ENCODE data around the gene UBQLN3.

UBQLN3 gene

DNA sequence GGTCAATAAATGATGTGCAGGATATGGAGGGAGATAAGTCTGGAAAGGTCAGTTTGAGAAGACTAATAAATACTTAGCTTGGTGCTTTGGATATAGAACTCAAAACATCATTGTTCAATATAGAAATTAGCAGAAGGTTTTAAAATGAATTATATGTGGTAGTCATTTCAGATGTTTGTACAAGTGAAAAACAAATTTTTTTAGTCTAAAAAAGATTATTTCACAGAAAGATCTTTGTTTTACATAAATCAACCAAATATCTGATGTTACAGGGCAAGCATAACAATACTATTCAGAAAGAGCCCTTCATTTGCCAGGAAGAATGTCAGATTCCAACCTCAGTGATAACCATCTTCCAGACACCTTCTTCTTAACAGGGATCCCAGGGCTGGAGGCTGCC is 21.4 kb downstream of the UBQLN3 start, which contains the start of gene OR52D1:
TSS of gene OR52D1 (plus strand) at position 301 of the 400 bp plus-strand sequence. CDS start at position 323, 22 bp downstream.
- Histone ChIP-seq H2BK120ac (ENCODE audit: low read depth, low read length) (no peak within 1 kb of the TSS), H2BK12ac (ENCODE audit: low read length in 2 of 2) (no peak within 1 kb of the TSS), H4K8ac (ENCODE audit: low read length) (no peak within 1 kb of the TSS), H3K4me1 (ENCODE audit: control insufficient read depth, insufficient read depth, low read depth, low read length) (no peaks in the 10 kb centered on the region), H3K23ac (ENCODE audit: low read length in 2 of 2) (no peak within 1 kb of the TSS), H3K36me3 (ENCODE audit: control insufficient read depth in 1 of 2, insufficient read depth in 2 of 2, low read depth in 1 of 2, low read length in 2 of 2) (no peaks in the 10 kb centered on the region), H2BK15ac (ENCODE audit: low read depth, poor library complexity, severe bottlenecking) (no peak within 1 kb of the TSS), H3K9ac (ENCODE audit: low read length) (no peak within 1 kb of the TSS), H3K79me1 (replicated peaks; ENCODE audit: low read length, poor library complexity, severe bottlenecking) (no peaks in the 10 kb centered on the region), H3K27ac (ENCODE audit: low read length, poor library complexity, severe bottlenecking) (no peak within 1 kb of the TSS), H2AK5ac (ENCODE audit: low read length, severe bottlenecking) (no peak within 1 kb of the TSS), H3K4ac (ENCODE audit: low read depth in 1 of 2, low read length in 2 of 2) (no peak within 1 kb of the TSS), H3K18ac (ENCODE audit: low read depth in 1 of 2, low read length in 2 of 2) (no peak within 1 kb of the TSS), H2AFZ (ENCODE audit: low read depth, low read length) (no peak within 1 kb of the TSS), H3K9me3 (ENCODE audit: control insufficient read depth, low read length) (no peaks in the 10 kb centered on the region), H4K91ac (ENCODE audit: low read length) (no peak within 1 kb of the TSS), H3K27me3 (ENCODE audit: control insufficient read depth in 1 of 2, insufficient read depth in 1 of 2, low read length in 2 of 2) (no peaks in the 10 kb centered on the region), H3K4me3 (ENCODE audit: insufficient read depth in 1 of 2, low read depth in 1 of 2, low read length in 2 of 2) (no peak within 1 kb of the TSS), H3K14ac (ENCODE audit: low read length in 2 of 2) (no peak within 1 kb of the TSS), H2BK5ac (ENCODE audit: low read depth, low read length, poor library complexity, severe bottlenecking) (no peak within 1 kb of the TSS), H3K4me2 (ENCODE audit: low read length, poor library complexity, severe bottlenecking) (no peak within 1 kb of the TSS)
- no peak for DNase-seq

GRCh38 chr11:5486421-5486820 is 23.3 kb downstream of the UBQLN3 start:
- H3K27me3 ChIP-seq (ENCODE audit: control insufficient read depth in 1 of 2, insufficient read depth in 1 of 2, low read length in 2 of 2): no peaks in the 10 kb centered on the region
- H3K79me1 ChIP-seq (replicated peaks; ENCODE audit: low read length, poor library complexity, severe bottlenecking): no peaks in the 10 kb centered on the region
- no peak overlapping the region for H2BK120ac ChIP-seq (ENCODE audit: low read depth, low read length)
- no peaks in the 10 kb centered on the region for H3K36me3 ChIP-seq (ENCODE audit: control insufficient read depth in 1 of 2, insufficient read depth in 2 of 2, low read depth in 1 of 2, low read length in 2 of 2)
- no peak overlapping the region for H3K18ac ChIP-seq (ENCODE audit: low read depth in 1 of 2, low read length in 2 of 2)
- WGBS: 72% methylated on average over 3 of the region's 3 CpGs
- H3K9me3 ChIP-seq (ENCODE audit: control insufficient read depth, low read length): no peaks in the 10 kb centered on the region
- H2BK5ac ChIP-seq (ENCODE audit: low read depth, low read length, poor library complexity, severe bottlenecking): no peak overlapping the region
- H3K23ac ChIP-seq (ENCODE audit: low read length in 2 of 2): no peak overlapping the region
- H2BK15ac ChIP-seq (ENCODE audit: low read depth, poor library complexity, severe bottlenecking): no peak overlapping the region
- H3K14ac ChIP-seq (ENCODE audit: low read length in 2 of 2): no peak overlapping the region
- H3K4ac ChIP-seq (ENCODE audit: low read depth in 1 of 2, low read length in 2 of 2): no peak overlapping the region
- no peak overlapping the region for H2AK5ac ChIP-seq (ENCODE audit: low read length, severe bottlenecking)
- DNase-seq: no peak
- no peak overlapping the region for H2AFZ ChIP-seq (ENCODE audit: low read depth, low read length)
- no peak overlapping the region for H3K27ac ChIP-seq (ENCODE audit: low read length, poor library complexity, severe bottlenecking)
- H3K4me3 ChIP-seq (ENCODE audit: insufficient read depth in 1 of 2, low read depth in 1 of 2, low read length in 2 of 2): no peak overlapping the region
- H3K4me2 ChIP-seq (ENCODE audit: low read length, poor library complexity, severe bottlenecking): no peak overlapping the region
- H3K9ac ChIP-seq (ENCODE audit: low read length): no peak overlapping the region
- H4K91ac ChIP-seq (ENCODE audit: low read length): no peak overlapping the region
- no peak overlapping the region for H2BK12ac ChIP-seq (ENCODE audit: low read length in 2 of 2)
- H3K4me1 ChIP-seq (ENCODE audit: control insufficient read depth, insufficient read depth, low read depth, low read length): no peaks in the 10 kb centered on the region
- no peak overlapping the region for H4K8ac ChIP-seq (ENCODE audit: low read length)

DNA sequence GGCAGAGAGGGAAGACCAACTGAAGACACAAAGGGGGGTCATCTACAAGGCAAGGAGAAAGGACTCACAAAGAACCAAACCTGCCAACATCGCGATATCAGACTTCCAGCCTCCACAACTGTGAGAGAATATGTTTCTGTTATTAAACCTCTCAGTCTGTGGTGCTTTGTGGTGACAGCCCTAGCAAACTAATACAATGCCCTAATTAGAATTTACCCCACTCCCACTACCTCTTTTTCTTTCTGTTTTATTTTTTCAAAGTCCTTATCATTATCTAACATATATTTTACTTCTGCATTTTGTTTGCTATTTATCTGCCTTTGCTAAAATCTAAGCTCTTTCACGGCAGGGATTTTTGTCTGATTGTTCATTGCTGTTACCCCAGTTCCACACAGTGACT is 23.8 kb downstream of the UBQLN3 start:
- Histone ChIP-seq H2AFZ (ENCODE audit: low read depth, low read length) (no peak overlapping the region), H3K9ac (ENCODE audit: low read length) (no peak overlapping the region), H3K4ac (ENCODE audit: low read depth in 1 of 2, low read length in 2 of 2) (no peak overlapping the region), H3K18ac (ENCODE audit: low read depth in 1 of 2, low read length in 2 of 2) (no peak overlapping the region), H2AK5ac (ENCODE audit: low read length, severe bottlenecking) (no peak overlapping the region), H2BK5ac (ENCODE audit: low read depth, low read length, poor library complexity, severe bottlenecking) (no peak overlapping the region), H2BK120ac (ENCODE audit: low read depth, low read length) (no peak overlapping the region), H3K4me3 (ENCODE audit: insufficient read depth in 1 of 2, low read depth in 1 of 2, low read length in 2 of 2) (no peak overlapping the region), H3K14ac (ENCODE audit: low read length in 2 of 2) (no peak overlapping the region), H4K8ac (ENCODE audit: low read length) (no peak overlapping the region), H3K23ac (ENCODE audit: low read length in 2 of 2) (no peak overlapping the region), H3K9me3 (ENCODE audit: control insufficient read depth, low read length) (no peaks in the 10 kb centered on the region), H2BK15ac (ENCODE audit: low read depth, poor library complexity, severe bottlenecking) (no peak overlapping the region), H3K79me1 (replicated peaks; ENCODE audit: low read length, poor library complexity, severe bottlenecking) (no peaks in the 10 kb centered on the region), H3K4me1 (ENCODE audit: control insufficient read depth, insufficient read depth, low read depth, low read length) (no peaks in the 10 kb centered on the region), H3K36me3 (ENCODE audit: control insufficient read depth in 1 of 2, insufficient read depth in 2 of 2, low read depth in 1 of 2, low read length in 2 of 2) (no peaks in the 10 kb centered on the region), H2BK12ac (ENCODE audit: low read length in 2 of 2) (no peak overlapping the region), H4K91ac (ENCODE audit: low read length) (no peak overlapping the region), H3K27me3 (ENCODE audit: control insufficient read depth in 1 of 2, insufficient read depth in 1 of 2, low read length in 2 of 2) (no peaks in the 10 kb centered on the region), H3K4me2 (ENCODE audit: low read length, poor library complexity, severe bottlenecking) (no peak overlapping the region), H3K27ac (ENCODE audit: low read length, poor library complexity, severe bottlenecking) (no peak overlapping the region)
- no peak for DNase-seq
- WGBS: 95% methylated on average over 3 of the region's 3 CpGs

GRCh38 chr11:5476186-5476819 is 33.5 kb downstream of the UBQLN3 start:
- H3K4me1 ChIP-seq (ENCODE audit: control insufficient read depth, insufficient read depth, low read depth, low read length): no peaks in the 10 kb centered on the region
- no peaks in the 10 kb centered on the region for H3K36me3 ChIP-seq (ENCODE audit: control insufficient read depth in 1 of 2, insufficient read depth in 2 of 2, low read depth in 1 of 2, low read length in 2 of 2)
- no peak overlapping the region for H3K9ac ChIP-seq (ENCODE audit: low read length)
- H2BK120ac ChIP-seq (ENCODE audit: low read depth, low read length): no peak overlapping the region
- H2BK12ac ChIP-seq (ENCODE audit: low read length in 2 of 2): no peak overlapping the region
- H3K14ac ChIP-seq (ENCODE audit: low read length in 2 of 2): no peak overlapping the region
- H3K79me1 ChIP-seq (replicated peaks; ENCODE audit: low read length, poor library complexity, severe bottlenecking): no peaks in the 10 kb centered on the region
- peak; percentile 61 for DNase-seq
- no peak overlapping the region for H3K23ac ChIP-seq (ENCODE audit: low read length in 2 of 2)
- no peak overlapping the region for H2BK15ac ChIP-seq (ENCODE audit: low read depth, poor library complexity, severe bottlenecking)
- no CpG with 5 or more reads among the region's 2 CpGs for WGBS
- H2AFZ ChIP-seq (ENCODE audit: low read depth, low read length): no peak overlapping the region
- H3K4me2 ChIP-seq (ENCODE audit: low read length, poor library complexity, severe bottlenecking): no peak overlapping the region
- peaks cover 4 to 7% of the 10 kb centered on the region in 2 experiments for H3K27me3 ChIP-seq (ENCODE audit: control insufficient read depth in 1 of 2, insufficient read depth in 1 of 2, low read length in 2 of 2)
- no peak overlapping the region for H2AK5ac ChIP-seq (ENCODE audit: low read length, severe bottlenecking)
- H4K8ac ChIP-seq (ENCODE audit: low read length): no peak overlapping the region
- H3K4me3 ChIP-seq (ENCODE audit: insufficient read depth in 1 of 2, low read depth in 1 of 2, low read length in 2 of 2): no peak overlapping the region
- H3K9me3 ChIP-seq (ENCODE audit: control insufficient read depth, low read length): no peaks in the 10 kb centered on the region
- H3K18ac ChIP-seq (ENCODE audit: low read depth in 1 of 2, low read length in 2 of 2): no peak overlapping the region
- H4K91ac ChIP-seq (ENCODE audit: low read length): no peak overlapping the region
- H3K27ac ChIP-seq (ENCODE audit: low read length, poor library complexity, severe bottlenecking): no peak overlapping the region
- no peak overlapping the region for H3K4ac ChIP-seq (ENCODE audit: low read depth in 1 of 2, low read length in 2 of 2)
- H2BK5ac ChIP-seq (ENCODE audit: low read depth, low read length, poor library complexity, severe bottlenecking): no peak overlapping the region
